T-helper 1 cell treated with Interleukin-12 subunit alpha and Interleukin-12 subunit beta and Interleukin-4 antibody, amounts not matched to agents 30 ng/mL and 1 ng/mL, for 36 hours (primary cell): ENCODE results near the gene CSTF2. TPM values are rescaled to one million over a fixed set of nuclear protein-coding genes. Genes with fewer than 3 reads are reported as not detected.
"Not testable (repeated sequence)": the region's sequence is repeated elsewhere in the genome, so short reads cannot be mapped to it uniquely, and the experiment has no call there.

Experiments used
- intact Hi-C: fragments of 100-400 bp; cut with micrococcal nuclease; formaldehyde crosslinking; loops from one replicate; pipeline ENCODE4 v1.15.1; 2024
- total RNA-seq: library from RNA; stranded (reverse); gene quantifications from 2 replicates; pipeline ENCODE4 v1.2.3, GENCODE V29; 2022

CSTF2 gene
- total RNA-seq, result 52.4 and 55.0 TPM in 2 replicates

DNA sequence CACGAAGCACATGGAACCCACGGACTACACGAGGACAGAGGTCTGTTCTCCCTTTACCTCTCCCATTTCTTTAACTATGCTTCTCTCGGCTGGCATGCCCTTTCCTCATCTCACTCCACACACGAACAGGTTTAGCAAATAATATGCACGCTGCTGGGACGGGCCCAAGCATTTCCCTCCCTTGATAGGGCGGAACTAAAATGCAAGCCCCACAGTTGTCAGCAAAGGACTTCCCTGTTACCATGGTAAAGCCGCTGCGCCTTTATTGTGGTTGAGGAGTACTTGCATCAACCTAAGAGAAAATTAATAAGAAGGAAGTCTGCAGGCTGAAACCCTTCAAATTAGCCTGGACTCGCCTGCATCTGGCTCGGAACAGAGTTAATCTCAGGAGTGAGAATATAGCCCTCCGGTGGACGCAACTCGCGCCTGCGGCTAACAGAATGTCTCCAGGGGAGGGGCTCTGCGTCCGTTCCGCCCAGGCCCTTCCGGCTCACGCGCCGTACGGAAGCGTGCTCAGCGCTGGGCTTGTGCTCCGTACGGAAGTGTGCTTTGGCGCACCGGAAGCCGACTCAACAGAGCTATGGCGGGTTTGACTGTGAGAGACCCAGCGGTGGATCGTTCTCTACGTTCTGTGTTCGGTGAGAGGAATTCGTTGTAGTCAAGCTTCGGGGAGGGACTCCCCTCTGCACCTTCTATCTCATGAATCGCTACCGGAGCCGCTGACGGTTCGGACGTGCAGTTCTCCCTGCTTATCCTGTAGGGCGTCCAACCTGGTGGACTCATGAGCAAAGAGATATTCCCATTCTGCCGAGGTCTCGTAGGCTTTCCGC, at the start of gene CSTF2:
Gene CSTF2 (plus strand): TSS at position 555 of the 830 bp plus-strand sequence. CDS start 26 bp downstream, at position 581.
- intact Hi-C loops, result loop anchor here (1.0 to 10.0 kb wide), 10 partner anchors 9 to 1945 kb away; partner anchors contain the start of genes ARMCX5, HNRNPH2, RPL36A and TIMM8A

DNA sequence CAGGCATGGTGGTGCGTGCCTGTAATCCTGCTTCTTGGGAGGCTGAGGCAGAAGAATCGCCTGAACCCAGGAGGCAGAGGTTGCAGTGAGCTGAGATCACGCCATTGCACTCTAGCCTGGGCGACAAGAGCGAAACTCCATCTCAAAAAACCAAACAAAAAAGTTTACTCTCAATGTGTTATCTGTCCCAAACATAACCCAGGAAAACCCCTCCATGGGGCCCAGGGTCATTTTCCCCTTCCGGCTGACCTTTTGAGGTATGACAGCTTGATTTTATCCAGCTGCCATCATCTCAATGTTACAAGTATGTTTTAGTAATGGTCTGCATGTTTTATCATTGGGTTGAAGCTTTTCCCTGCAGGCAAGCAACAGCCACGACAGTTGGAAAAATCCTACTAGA, 23.8 kb upstream of the CSTF2 start:
- intact Hi-C loops, result not testable (repeated sequence)

DNA sequence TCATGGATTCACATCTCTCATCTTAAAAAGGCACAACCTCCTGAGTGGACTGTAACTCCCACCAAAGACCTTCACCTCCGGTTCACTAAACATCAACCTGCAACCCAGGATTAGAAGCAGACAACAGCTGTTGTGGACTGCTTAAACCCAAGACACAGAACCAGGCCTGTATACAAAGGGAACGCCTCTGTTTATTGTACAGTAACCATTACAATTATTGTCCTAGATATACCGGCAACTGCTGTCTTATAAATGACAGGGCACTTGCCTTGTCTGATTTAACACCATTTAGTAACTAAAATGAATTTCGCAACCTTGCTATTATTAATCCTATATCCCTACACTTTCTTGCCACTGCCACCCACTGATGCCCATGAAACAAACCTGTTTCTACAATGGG, 22.8 kb upstream of the CSTF2 start:
- intact Hi-C loops, result no loop called here

DNA sequence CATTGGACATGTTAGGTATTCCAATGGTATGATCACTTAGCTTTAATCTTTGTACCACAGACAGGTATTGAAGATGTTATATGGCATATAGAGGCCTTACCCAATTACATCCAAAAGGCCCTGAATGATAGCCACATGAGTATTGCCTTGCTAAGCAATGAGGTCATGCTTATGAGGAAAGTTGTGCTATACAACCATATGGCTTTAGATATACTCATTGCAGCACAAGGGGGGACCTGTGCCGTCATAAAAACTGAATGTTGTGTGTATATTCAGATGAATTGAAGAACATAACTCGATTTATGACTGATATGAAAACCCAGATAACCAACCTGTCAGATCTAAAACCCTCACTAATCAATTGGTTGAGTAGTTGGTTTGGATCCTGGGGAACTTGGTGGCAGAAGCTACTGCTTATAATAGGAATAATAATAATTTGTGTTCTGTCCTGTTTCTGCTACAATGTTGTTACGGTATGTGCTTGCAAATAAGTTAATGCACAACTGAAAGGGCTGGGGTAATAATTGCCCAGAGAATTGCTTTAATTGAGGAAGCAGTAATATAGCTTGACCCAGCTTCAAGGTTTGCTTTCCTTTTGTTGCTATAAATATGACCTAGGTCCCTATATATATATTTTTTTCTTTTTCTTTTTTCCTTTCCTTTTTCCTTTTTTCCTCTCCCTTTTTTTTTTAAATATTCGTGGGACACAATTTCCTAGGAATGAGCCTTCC, 21.5 kb upstream of the CSTF2 start:
- intact Hi-C loops, result no loop called here

- intact Hi-C loops, result no loop called here
Measured at GRCh38 chrX:100802843-100803242, 17.3 kb upstream of the CSTF2 start.

- intact Hi-C loops, result no loop called here
Measured at GRCh38 chrX:100804780-100805179, 15.4 kb upstream of the CSTF2 start.

DNA sequence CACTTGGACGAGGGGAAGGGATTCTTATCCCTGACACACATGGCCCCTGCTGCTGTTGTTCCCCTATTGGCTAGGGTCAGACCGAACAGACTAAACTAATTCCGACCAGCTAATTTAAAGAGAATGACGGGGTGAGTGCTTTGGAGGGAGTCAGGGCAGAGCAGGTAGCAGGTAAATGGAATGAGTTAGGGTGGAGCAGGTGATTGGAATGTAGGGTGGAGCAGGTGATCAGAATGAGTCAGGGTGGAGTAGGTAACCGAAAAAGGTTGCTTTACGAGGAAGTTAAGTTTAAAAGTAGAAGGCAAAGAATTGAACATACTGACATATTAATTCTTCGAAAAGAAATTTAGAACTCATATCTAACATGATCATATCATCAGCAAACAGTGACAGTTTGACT, 11.9 kb upstream of the CSTF2 start:
- intact Hi-C loops, result not testable (repeated sequence)

- intact Hi-C loops, result no loop called here
Measured at GRCh38 chrX:100812216-100813158, 7.7 kb upstream of the CSTF2 start.

DNA sequence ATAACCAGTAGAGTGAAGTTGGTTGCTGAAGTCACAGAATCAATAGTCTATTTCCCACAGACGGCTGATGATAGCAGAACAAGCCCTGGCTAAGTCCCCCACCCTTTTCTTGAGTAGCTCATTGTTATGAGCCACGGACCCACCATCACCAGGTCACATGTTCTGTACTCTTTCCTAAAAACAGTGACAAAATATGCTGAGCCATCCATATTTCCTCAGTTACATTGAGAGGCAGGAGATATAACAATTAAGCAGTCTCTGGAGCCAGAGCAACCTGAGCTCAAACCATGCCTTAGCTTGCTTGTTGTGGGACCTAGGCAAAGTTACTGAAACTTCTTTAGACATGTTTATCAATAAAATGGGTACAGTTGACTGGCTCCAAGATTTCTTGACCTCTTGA, 2.9 kb upstream of the CSTF2 start:
- intact Hi-C loops, result no loop called here

GRCh38 chrX:100819534-100819836, 706 bp upstream of the CSTF2 start:
- intact Hi-C loops, result no loop called here

- intact Hi-C loops, result loop anchor here (1.0 to 10.0 kb wide), 7 partner anchors 9 to 1935 kb away; partner anchors contain the start of genes CSTF2, RPL36A and XKRX
Measured at GRCh38 chrX:100829730-100830129, 9.5 kb downstream of the CSTF2 start.

DNA sequence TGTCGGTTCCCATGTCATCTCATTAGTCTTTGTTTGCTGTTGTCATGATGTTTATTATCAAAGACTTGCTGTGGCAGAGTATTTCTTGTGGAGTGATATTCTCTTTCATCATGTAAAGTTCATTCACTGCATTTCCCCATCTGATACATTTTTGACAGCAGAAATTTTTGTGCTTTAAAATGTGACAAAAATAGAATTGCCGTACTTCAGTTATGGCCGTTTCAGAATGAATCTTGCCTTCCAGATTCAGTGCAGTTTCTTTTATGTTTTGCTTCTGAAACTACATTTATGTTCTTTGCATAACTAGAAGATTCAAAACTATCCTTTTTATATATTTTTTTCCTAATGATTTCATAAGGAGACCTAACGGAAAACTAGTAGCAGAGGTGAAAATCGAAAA, 10.0 kb downstream of the CSTF2 start:
- intact Hi-C loops, result loop anchor here (5.0 kb wide), 2 partner anchors 162 to 377 kb away; no protein-coding TSS in a partner anchor

DNA sequence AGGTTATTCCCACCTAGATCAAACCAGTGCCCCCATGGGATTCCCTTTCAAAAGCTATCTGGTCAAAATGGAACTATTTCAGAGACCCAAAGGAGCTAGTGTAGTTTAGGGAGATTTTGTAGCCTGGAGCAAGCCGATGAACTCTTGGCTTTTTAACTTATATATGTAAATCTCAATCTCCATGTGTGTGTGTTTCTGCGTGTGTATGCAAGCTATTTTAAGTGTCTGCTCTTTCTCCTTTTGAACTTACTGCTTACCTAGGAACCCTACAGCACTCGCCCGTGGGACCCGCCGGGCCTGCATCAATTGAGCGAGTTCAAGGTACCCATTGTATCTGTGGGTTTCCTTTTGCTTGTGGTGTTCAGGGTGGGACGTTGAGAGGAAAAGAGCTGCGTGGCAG, 10.4 kb downstream of the CSTF2 start:
- intact Hi-C loops, result loop anchor here (5.0 kb wide), 2 partner anchors 162 to 377 kb away; no protein-coding TSS in a partner anchor

DNA sequence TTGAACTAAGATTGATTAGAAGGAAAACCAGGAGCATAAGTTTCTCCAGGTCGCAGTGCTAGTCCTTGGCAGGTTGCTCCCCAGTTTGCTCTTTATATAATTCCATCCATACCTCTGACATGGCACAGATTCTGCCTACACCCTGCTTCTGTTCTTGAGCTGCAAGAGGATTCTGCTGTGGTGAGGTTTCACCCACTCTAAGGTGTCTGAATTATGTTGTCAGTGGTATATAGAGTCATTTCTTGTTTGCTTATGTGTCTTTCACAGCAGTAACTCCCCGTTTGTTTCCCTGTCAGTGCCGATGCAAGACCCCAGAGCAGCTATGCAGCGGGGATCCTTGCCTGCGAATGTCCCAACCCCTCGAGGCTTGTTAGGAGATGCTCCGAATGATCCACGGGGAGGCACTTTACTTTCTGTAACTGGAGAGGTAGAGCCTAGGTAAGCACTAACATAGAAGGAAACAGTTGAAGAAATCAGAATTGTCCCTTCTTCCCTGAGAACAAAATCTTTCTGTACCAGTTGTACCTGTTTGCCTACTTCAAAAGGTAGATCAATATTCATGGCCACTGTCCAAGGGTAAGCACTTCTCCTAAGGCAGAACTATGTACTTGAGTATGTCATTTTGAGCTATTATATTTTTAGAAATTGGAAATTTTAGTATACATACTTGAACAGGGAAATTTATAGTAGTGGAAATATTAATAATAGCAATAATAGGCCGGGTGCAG, 11.2 kb downstream of the CSTF2 start:
- intact Hi-C loops, result loop anchor here (5.0 kb wide), 2 partner anchors 161 to 376 kb away; no protein-coding TSS in a partner anchor

DNA sequence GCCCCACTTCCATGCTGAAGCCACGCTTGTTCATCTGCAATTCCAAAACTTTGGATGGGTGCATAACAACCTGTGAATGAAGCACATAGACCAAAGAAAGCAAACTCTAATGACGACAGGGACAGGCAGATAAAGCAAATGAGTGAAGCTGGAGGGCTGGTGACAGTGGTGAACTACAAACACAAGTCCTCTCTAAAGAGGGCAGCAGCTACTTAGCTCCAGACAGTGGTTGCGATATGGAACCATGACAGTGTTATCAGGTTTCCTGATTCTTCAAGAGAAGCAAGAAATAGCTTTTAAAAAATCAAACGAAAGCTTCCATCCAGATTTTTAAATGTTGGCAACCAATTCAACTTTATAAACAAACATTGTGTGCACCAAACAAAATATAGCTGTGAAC, 30.1 kb downstream of the CSTF2 start:
- intact Hi-C loops, result no loop called here

- intact Hi-C loops, result no loop called here
Measured at GRCh38 chrX:100852810-100853209, 32.6 kb downstream of the CSTF2 start.

DNA sequence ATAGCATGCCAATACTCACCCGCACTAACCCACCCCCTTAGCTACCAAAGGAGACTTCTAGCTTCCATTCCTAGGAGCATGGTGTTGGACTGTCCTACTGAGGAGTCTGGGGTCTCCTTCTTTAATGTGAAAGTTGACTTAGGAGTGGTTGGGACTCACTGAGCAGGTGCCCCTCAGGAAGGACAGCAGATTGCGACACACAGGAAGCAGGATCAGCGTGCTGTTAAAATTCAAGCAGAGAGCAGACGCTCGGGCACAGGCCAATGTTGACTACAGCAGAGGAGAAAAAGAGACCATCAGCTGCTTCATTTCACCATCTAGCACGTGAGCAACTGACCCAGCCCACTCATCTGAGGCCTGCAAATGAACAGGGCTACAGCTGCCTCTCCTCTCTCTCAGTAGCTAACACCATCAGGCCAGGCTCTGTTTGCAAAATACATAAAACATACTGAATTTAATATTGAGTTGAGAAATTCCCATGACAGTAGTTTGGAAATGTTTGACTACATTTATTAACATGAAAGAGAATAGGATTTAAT, 43.2 kb downstream of the CSTF2 start:
- intact Hi-C loops, result no loop called here

DNA sequence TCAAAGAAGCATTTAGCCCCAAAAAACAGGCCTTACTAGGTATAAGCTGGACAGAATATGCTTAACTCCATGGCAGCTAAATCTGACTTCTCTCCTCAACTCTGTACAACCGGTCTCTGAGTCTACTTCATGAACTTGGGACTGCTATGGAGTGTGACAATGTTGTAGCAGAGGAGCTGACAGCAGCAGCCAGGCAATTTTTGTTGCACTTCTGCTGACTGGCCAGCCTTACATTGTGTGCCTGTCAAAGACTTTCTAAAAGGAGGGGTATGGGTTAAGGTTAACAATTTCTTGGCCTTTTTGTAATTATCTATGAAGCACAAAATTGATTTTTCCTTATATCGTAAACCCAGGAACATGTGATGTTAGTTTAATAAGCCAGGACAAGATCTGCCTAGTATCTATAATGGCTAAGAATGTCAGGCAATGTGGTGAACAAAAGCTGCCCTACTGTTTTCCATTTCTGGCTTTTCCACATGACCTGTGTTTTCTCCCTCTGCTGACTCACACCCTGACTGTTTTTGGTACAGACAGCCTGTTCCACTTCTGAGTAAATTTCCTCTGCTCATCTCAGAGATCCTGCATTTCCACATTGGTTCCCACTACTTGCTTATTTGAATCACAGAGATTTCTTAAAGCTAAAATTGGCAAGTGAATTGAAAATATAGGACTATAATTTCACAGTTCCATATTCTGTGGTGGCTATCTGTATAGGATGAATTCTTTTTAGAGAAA, 44.6 kb downstream of the CSTF2 start:
- intact Hi-C loops, result no loop called here

DNA sequence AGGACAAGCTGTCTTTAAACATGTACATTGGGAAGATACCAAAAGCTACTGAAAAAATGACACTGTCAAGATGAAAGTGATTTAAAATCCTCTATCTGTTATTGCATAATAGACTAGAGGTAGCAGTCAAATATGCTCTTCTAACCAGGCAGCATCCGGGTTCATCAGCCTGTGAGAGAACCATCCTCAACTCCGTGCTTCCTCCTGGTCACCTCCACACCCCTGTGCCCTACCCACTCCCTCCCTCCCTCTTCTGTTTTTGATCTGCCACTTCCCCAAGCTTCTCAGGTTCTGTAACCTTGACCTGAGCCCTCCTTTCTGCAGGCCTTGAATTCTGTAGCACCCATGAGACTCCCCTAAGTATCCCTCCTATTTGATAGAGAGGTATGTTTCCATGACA, 48.1 kb downstream of the CSTF2 start:
- intact Hi-C loops, result no loop called here

GRCh38 chrX:100870527-100870926, 50.3 kb downstream of the CSTF2 start:
- intact Hi-C loops, result no loop called here
